ENCODE results near the gene SF1. TPM values are rescaled to one million over a fixed set of nuclear protein-coding genes. Genes with fewer than 3 reads are reported as not detected.

Gene SF1
- total and polyA plus RNA-seq, 2 donors from 2014 or later = 87.5 to 320 TPM

GRCh38 chr11:64810891-64811272, 32.5 kb upstream of the SF1 start:
- peak in 2 of 5 donors; percentile 80 to 82 for DNase-seq

GRCh38 chr11:64810271-64810890, 32.0 kb upstream of the SF1 start, which contains the start of gene MEN1:
Gene MEN1, minus strand, starts transcription at chr11:64810551. Its CDS starts 442 bp downstream, at chr11:64810109.
- Histone ChIP-seq H3K4me1 (ENCODE audit: control insufficient read depth in 2 of 3, insufficient read depth in 2 of 3, low read depth in 1 of 3, low read length in 3 of 3) (peaks cover 0 to 7% (median 4%) of the 10 kb centered on the region in 3 donors), H3K36me3 (ENCODE audit: control insufficient read depth in 2 of 3, insufficient read depth in 3 of 3, low read length in 3 of 3) (peaks cover 0 to 11% (median 4%) of the 10 kb centered on the region in 3 donors), H3K9ac (ENCODE audit: low read length in 3 of 3) (peak within 1 kb of the TSS; percentile 16 to 61 (median 33)), H3K9me3 (ENCODE audit: control insufficient read depth in 2 of 3, insufficient read depth in 1 of 3, low read length in 3 of 3) (no peaks in the 10 kb centered on the region), H3K27ac (ENCODE audit: low read depth in 2 of 2, low read length in 2 of 2) (peak within 1 kb of the TSS; percentile 53 to 63), H3K27me3 (ENCODE audit: control insufficient read depth, insufficient read depth, low read length) (no peaks in the 10 kb centered on the region), H3K4me3 (ENCODE audit: low read length in 3 of 3) (peak within 1 kb of the TSS; percentile 54 to 85 (median 64))
- intact Hi-C loops (cut with DNase I) = no loop called here
- FAIRE-seq (peak; percentile 90), DNase-seq (peak; percentile 98 to 99 (median 98))
- no peak for TF ChIP-seq CTCF (IDR thresholded peaks at IDR 0.05; ENCODE audit: borderline replicate concordance, extremely low read depth, insufficient read depth)

More at GRCh38 chr11:64810891-64811272, 32.5 kb upstream of the SF1 start:
- Histone ChIP-seq H3K27me3 (ENCODE audit: control insufficient read depth, insufficient read depth, low read length) (no peaks in the 10 kb centered on the region), H3K4me3 (ENCODE audit: low read length in 3 of 3) (peak overlapping the region; percentile 21 to 85 (median 43)), H3K27ac (ENCODE audit: low read depth in 2 of 2, low read length in 2 of 2) (no peak overlapping the region), H3K4me1 (ENCODE audit: control insufficient read depth in 2 of 3, insufficient read depth in 2 of 3, low read depth in 1 of 3, low read length in 3 of 3) (peaks cover 0 to 7% (median 4%) of the 10 kb centered on the region in 3 donors), H3K9ac (ENCODE audit: low read length in 3 of 3) (no peak overlapping the region), H3K9me3 (ENCODE audit: control insufficient read depth in 2 of 3, insufficient read depth in 1 of 3, low read length in 3 of 3) (no peaks in the 10 kb centered on the region), H3K36me3 (ENCODE audit: control insufficient read depth in 2 of 3, insufficient read depth in 3 of 3, low read length in 3 of 3) (peaks cover 0 to 11% (median 4%) of the 10 kb centered on the region in 3 donors)
- no peak for FAIRE-seq
- TF ChIP-seq CTCF (IDR thresholded peaks at IDR 0.05; ENCODE audit: borderline replicate concordance, extremely low read depth, insufficient read depth) = no peak
- intact Hi-C loops (cut with DNase I) = no loop called here

GRCh38 chr11:64809781-64810241, 31.5 kb upstream of the SF1 start:
- H3K4me3 ChIP-seq (ENCODE audit: low read length in 3 of 3) = peak overlapping the region; percentile 54 to 85 (median 64)
- peak overlapping the region; percentile 16 to 61 (median 33) for H3K9ac ChIP-seq (ENCODE audit: low read length in 3 of 3)
- H3K4me1 ChIP-seq (ENCODE audit: control insufficient read depth in 2 of 3, insufficient read depth in 2 of 3, low read depth in 1 of 3, low read length in 3 of 3) = peaks cover 0 to 7% (median 4%) of the 10 kb centered on the region in 3 donors
- DNase-seq (peak; percentile 47 to 83 (median 61)), FAIRE-seq (no peak)
- H3K27ac ChIP-seq (ENCODE audit: low read depth in 2 of 2, low read length in 2 of 2) = peak overlapping the region in 1 of 2 donors; percentile 63
- peaks cover 0 to 11% (median 5%) of the 10 kb centered on the region in 3 donors for H3K36me3 ChIP-seq (ENCODE audit: control insufficient read depth in 2 of 3, insufficient read depth in 3 of 3, low read length in 3 of 3)
- intact Hi-C loops (cut with DNase I) = no loop called here
- H3K9me3 ChIP-seq (ENCODE audit: control insufficient read depth in 2 of 3, insufficient read depth in 1 of 3, low read length in 3 of 3) = no peaks in the 10 kb centered on the region
- no peak for TF ChIP-seq CTCF (IDR thresholded peaks at IDR 0.05; ENCODE audit: borderline replicate concordance, extremely low read depth, insufficient read depth)
- no peaks in the 10 kb centered on the region for H3K27me3 ChIP-seq (ENCODE audit: control insufficient read depth, insufficient read depth, low read length)

Measured in kidney (tissue), 14 donors.